DMS79 treated with DMSO at 0.1 percent for 48 hours (cell line): ENCODE data around the gene FRMD4A.

Experiments used
- DNase-seq: peaks from one replicate; lab custom pipeline; 2025; lab: John Stamatoyannopoulos, UW

The FRMD4A gene

DNA sequence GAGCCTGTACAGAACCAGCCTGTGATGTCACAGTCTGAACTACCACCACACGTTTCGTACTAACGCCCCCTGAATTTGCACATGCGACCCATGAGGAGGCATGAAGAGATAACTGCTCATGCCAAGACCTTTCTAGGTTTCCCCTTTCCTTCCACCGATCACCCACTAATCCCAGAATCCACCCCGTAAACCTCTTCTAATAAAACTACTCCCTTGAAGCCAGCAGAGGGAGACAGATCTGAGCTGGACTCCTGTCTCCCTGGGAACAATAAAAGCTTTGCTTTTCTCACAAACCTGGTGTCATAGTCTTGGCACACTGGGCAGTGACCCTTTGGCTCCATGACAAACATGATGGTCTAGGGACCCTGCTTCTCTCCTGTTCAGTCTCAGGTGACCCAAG, 144.5 kb downstream of the FRMD4A start:
- DNase-seq: no peak

DNA sequence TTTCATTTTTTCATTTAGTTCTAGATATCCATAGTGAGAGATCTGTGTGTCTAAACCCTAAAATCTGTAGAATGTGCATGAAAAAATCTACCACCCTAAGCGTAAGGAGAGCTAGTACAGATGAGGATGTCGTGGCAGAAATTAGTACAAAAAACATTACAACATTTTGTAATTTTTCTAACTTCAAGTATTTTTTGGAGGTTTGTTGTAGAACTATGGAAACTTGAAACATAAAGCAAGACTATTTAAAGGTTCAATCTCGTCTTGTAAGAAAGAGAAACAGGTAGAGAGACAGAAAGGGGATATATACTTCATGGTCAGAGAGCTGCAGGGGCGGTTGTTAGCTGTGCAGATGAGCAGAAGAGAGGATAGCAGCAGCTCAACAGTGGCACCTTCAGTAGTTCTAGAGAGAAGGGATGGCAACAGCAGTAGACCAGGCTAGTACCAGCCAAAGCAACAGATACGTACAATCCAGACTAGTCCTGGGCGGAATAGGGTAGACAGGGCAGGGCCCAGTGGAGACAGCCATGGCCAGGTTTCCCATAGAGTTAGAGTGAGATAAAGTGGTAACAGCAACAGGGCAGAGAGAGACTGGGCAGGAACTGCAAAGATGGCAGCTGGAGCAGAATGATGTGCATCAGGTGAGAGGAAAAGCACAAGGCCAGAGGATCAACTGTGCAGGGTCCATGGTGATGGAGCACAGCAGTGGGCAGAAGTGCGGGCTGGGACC, 145.2 kb downstream of the FRMD4A start:
- no peak for DNase-seq

- DNase-seq: no peak
Observed at GRCh38 chr10:14184841-14185315, 145.8 kb downstream of the FRMD4A start.

DNA sequence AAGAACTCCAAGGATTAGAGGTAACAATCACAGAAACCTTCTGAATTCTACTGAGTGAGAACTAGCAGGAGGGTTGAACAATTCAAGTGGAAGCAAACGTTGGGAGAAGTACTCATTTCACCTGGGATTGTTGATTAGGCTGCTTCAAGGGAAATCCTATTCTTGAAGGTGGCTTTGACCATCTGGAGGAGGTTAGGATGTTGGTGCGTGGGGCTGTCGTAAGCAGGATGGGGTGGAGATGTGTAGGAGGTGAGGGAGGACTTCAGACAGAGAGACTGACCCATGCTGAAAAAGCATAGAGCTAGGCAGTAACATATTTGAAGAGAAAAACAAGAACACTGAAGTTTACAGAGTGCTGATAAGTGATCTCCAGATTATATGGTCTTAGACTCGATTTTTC, 147.9 kb downstream of the FRMD4A start:
- no peak for DNase-seq

DNA sequence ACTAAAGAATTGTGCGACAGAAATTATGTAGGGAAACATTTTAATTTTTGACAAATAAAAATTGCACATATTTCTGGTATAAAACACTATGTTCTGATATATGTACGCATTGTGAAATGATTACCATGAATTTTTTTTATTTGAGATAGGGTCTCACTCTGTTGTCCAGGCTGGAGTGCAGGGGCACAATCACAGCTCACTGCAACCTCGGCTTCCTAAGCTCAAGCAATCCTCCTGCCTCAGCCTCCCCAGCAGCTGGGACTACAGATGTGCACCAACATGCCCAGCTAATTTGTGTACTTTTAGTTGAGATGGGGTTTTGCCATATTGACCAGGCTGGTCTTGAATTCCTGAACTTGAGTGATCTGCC, 149.2 kb downstream of the FRMD4A start:
- no peak for DNase-seq

- DNase-seq: no peak
Observed at GRCh38 chr10:14180911-14181566, 149.7 kb downstream of the FRMD4A start.

GRCh38 chr10:14179251-14179650, 151.5 kb downstream of the FRMD4A start:
- DNase-seq: no peak

DNA sequence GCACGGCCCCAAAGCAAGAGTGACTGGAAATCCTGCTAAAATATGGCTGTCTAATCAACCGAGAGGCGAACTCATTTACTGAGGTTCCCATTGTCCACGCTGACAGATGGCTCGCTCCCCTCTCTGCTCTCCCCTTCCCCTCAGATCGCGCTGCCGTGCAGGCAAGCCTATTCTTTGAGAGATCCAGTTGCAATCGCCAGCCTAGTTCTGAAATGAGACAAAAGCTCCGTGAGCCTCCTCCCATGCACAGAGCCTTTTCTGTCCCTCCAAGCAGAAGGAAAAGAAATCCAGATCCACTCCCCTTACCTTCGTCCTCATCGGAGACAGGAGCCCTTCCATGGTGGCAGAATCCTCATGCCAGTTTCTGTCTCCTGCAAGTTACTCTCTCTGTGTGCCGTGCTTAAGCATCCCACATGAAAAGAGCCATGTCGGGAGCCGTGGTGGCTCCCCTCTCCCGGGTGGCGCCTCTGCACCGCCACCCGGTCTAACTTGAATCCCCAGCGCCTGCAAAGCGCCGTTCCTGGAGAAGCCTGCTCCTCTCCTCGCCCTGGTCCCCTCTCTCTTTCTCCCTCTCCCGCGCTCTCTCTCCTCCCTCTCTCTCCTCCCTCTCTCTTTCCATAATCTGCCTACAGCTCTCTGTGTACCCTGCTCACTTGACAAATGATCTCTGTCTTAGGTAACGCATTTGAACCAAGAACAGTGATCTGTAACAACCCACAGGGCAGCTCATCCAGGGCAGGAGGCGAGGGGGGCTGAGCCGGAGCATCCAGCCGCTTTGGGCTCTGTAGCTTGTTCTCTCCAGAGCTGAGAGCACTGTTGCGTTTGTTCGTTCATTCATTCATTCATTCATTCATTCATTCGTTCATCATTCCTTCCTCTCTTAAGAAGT, 156.8 kb downstream of the FRMD4A start:
- peak; percentile 5 for DNase-seq

DNA sequence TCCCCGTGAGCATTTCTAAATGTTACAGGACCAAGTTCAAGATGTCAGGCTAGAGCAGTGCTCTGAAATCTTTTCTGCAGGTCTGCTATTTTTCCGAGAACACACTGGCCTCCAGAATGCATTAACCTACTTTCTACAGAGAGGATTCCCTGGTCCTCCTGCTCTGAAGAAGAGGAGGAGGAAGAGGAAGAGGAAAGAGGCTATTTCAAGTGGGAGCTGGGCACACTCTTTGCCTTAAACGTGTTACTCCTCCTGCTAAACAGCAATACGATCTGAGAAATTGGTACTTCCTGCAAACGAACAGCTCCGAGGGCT, 157.4 kb downstream of the FRMD4A start:
- DNase-seq: no peak

- no peak for DNase-seq
Observed at GRCh38 chr10:14172336-14172950, 158.3 kb downstream of the FRMD4A start.

- DNase-seq: no peak
Observed at GRCh38 chr10:14171336-14171735, 159.4 kb downstream of the FRMD4A start.

- no peak for DNase-seq
Observed at GRCh38 chr10:14163377-14164086, 167.2 kb downstream of the FRMD4A start.

- no peak for DNase-seq
Observed at GRCh38 chr10:14162629-14163344, 167.9 kb downstream of the FRMD4A start.

GRCh38 chr10:14162061-14162460, 168.7 kb downstream of the FRMD4A start:
- no peak for DNase-seq

- no peak for DNase-seq
Observed at GRCh38 chr10:14160299-14160698, 170.4 kb downstream of the FRMD4A start.

DNA sequence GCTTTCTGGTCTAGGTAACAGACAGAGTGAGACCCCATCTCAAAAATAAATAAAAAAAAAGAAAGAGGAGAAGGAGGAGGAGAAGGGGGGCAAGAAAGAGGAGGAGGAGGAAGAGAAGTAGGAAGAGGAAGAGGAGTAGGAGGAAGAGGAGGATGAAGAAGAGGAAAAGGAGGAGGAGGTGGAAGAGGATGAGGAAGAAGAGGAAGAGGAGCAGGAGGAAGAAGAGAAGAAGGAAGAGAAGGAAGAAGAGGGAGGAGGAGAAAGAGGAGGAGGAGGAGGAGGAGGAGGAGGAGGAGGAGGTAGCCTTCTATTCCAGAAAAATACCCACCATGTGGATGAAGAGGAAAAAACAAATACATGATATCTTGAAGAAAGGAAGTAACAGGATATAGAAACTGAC, 172.1 kb downstream of the FRMD4A start:
- DNase-seq: no peak

- no peak for DNase-seq
Observed at GRCh38 chr10:14156104-14156503, 174.6 kb downstream of the FRMD4A start.

GRCh38 chr10:14153570-14154055, 177.1 kb downstream of the FRMD4A start:
- DNase-seq: no peak

GRCh38 chr10:14151571-14151970, 179.2 kb downstream of the FRMD4A start:
- DNase-seq: no peak

DNA sequence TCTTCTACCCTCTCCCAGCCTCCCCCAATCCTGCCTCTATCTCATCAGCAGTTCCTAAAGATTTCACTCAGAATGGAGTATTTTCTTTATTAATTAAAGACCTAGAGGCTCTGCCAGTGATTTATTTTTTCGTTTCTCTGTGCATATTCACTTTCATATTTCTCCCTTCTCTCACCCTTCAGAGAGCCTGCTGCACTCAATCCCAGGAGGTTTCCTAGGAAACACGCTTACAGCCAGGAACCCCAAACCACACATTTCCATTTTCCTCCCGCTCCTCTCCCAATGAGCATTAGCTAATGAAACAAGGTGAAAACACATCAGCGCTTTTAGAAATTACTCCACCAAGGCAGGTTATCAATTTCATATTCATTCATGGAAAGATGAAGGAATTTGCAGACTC, 180.2 kb downstream of the FRMD4A start:
- no peak for DNase-seq

- no peak for DNase-seq
Observed at GRCh38 chr10:14146501-14146900, 184.2 kb downstream of the FRMD4A start.
